ENCODE data around the gene TAF1A.

TAF1A gene

DNA sequence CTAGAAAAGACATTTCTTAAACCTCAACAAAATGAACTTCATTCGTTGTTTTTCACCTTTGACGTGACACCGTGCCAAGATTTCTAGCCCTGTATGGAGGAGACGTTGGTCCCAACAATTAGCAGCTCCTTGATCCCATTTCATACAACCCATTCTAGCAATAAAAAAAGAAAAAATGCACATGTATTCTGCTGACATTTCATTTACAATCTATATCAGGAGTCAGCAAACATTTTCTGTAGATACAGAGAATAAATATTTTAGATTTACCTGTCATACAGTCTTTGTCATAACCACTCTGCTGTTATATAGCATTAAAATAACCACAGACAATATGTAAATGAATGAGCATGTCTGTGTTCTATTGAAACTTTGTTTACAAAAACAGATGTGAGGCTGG, 7.0 kb upstream of the TAF1A start:
- TF ChIP-seq, protein P1, sequence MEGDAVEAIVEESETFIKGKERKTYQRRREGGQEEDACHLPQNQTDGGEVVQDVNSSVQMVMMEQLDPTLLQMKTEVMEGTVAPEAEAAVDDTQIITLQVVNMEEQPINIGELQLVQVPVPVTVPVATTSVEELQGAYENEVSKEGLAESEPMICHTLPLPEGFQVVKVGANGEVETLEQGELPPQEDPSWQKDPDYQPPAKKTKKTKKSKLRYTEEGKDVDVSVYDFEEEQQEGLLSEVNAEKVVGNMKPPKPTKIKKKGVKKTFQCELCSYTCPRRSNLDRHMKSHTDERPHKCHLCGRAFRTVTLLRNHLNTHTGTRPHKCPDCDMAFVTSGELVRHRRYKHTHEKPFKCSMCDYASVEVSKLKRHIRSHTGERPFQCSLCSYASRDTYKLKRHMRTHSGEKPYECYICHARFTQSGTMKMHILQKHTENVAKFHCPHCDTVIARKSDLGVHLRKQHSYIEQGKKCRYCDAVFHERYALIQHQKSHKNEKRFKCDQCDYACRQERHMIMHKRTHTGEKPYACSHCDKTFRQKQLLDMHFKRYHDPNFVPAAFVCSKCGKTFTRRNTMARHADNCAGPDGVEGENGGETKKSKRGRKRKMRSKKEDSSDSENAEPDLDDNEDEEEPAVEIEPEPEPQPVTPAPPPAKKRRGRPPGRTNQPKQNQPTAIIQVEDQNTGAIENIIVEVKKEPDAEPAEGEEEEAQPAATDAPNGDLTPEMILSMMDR (IDR thresholded peaks at IDR 0.05; ENCODE audit: insufficient read depth, low read length), result no peak
- TF ChIP-seq POLR2AphosphoS5 (IDR thresholded peaks at IDR 0.05; ENCODE audit: low read depth) (no peak), GABPA (IDR thresholded peaks at IDR 0.05; ENCODE audit: low read depth) (no peak), SPI1 (IDR thresholded peaks at IDR 0.05; ENCODE audit: borderline replicate concordance, low read depth) (no peak)
- TF ChIP-seq, protein P2, sequence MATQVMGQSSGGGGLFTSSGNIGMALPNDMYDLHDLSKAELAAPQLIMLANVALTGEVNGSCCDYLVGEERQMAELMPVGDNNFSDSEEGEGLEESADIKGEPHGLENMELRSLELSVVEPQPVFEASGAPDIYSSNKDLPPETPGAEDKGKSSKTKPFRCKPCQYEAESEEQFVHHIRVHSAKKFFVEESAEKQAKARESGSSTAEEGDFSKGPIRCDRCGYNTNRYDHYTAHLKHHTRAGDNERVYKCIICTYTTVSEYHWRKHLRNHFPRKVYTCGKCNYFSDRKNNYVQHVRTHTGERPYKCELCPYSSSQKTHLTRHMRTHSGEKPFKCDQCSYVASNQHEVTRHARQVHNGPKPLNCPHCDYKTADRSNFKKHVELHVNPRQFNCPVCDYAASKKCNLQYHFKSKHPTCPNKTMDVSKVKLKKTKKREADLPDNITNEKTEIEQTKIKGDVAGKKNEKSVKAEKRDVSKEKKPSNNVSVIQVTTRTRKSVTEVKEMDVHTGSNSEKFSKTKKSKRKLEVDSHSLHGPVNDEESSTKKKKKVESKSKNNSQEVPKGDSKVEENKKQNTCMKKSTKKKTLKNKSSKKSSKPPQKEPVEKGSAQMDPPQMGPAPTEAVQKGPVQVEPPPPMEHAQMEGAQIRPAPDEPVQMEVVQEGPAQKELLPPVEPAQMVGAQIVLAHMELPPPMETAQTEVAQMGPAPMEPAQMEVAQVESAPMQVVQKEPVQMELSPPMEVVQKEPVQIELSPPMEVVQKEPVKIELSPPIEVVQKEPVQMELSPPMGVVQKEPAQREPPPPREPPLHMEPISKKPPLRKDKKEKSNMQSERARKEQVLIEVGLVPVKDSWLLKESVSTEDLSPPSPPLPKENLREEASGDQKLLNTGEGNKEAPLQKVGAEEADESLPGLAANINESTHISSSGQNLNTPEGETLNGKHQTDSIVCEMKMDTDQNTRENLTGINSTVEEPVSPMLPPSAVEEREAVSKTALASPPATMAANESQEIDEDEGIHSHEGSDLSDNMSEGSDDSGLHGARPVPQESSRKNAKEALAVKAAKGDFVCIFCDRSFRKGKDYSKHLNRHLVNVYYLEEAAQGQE (IDR thresholded peaks at IDR 0.05; ENCODE audit: insufficient replicate concordance, low read depth), result no peak
- H3K27me3 ChIP-seq (ENCODE audit: insufficient read depth, poor library complexity, severe bottlenecking), result no peaks in the 10 kb centered on the region
- H3K27ac ChIP-seq (replicated peaks), result no peak overlapping the region
- no peak overlapping the region for H3K4me3 ChIP-seq (replicated peaks; ENCODE audit: insufficient read depth, low read length)
- no peak for DNase-seq (ENCODE audit: low read depth in 1 of 2, low spot score in 1 of 2)

DNA sequence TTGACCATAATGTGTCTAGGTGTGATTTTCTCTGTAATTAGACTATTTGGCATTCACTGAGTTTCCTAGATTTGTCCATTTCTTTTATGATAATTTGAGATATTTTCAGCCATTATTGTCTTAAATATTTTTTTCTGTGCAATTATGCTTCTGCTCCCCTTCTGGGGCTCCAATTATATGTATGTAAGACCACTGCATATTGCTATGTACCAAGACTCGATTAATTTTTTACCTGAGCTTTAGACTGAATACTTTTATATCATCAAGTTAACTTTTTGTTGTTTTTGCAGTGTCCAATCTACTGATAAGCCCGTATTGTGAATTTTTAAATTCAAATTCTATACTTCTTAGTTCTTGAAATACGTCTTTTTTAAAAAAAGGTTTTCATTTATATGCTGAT, 5.1 kb upstream of the TAF1A start:
- Histone ChIP-seq H3K27ac (replicated peaks) (no peak overlapping the region), H3K4me3 (replicated peaks; ENCODE audit: insufficient read depth, low read length) (no peak overlapping the region), H3K27me3 (ENCODE audit: insufficient read depth, poor library complexity, severe bottlenecking) (no peaks in the 10 kb centered on the region)
- DNase-seq (ENCODE audit: low read depth in 1 of 2, low spot score in 1 of 2), result no peak
- no peak for TF ChIP-seq GABPA (IDR thresholded peaks at IDR 0.05; ENCODE audit: low read depth)
- TF ChIP-seq SPI1 (IDR thresholded peaks at IDR 0.05; ENCODE audit: borderline replicate concordance, low read depth), result no peak
- TF ChIP-seq, protein P1 (IDR thresholded peaks at IDR 0.05; ENCODE audit: insufficient read depth, low read length), result no peak
- TF ChIP-seq, protein P2 (IDR thresholded peaks at IDR 0.05; ENCODE audit: insufficient replicate concordance, low read depth), result no peak
- no peak for TF ChIP-seq POLR2AphosphoS5 (IDR thresholded peaks at IDR 0.05; ENCODE audit: low read depth)

DNA sequence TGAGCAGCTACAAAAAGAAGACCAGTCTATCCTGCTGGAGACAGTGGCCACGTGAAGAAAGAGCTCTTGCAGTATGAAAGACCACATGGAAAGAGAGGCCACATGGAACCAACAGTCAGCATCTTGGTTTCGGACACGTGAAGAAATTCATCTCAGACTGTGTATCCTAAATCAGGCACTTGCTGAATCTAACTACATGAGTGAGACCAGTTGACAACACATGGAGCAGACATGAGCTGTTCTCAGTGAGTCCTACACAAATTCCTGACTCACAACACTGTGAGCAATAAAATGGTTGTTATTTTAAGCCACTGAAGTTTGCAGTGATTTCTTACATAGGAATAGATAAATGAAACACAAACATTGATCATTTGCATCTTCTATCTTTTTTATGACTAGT, 2.4 kb upstream of the TAF1A start:
- no peak overlapping the region for H3K4me3 ChIP-seq (replicated peaks; ENCODE audit: insufficient read depth, low read length)
- H3K27me3 ChIP-seq (ENCODE audit: insufficient read depth, poor library complexity, severe bottlenecking), result no peaks in the 10 kb centered on the region
- no peak for DNase-seq (ENCODE audit: low read depth in 1 of 2, low spot score in 1 of 2)
- TF ChIP-seq GABPA (IDR thresholded peaks at IDR 0.05; ENCODE audit: low read depth) (no peak), SPI1 (IDR thresholded peaks at IDR 0.05; ENCODE audit: borderline replicate concordance, low read depth) (no peak), POLR2AphosphoS5 (IDR thresholded peaks at IDR 0.05; ENCODE audit: low read depth) (no peak)
- TF ChIP-seq, protein P2 (IDR thresholded peaks at IDR 0.05; ENCODE audit: insufficient replicate concordance, low read depth), result no peak
- TF ChIP-seq, protein P1 (IDR thresholded peaks at IDR 0.05; ENCODE audit: insufficient read depth, low read length), result no peak
- H3K27ac ChIP-seq (replicated peaks), result no peak overlapping the region
